ENCODE results near the gene NRARP. TPM values are rescaled to one million over a fixed set of nuclear protein-coding genes. Genes with fewer than 3 reads are reported as not detected.

The NRARP gene
- total and polyA plus RNA-seq, 2 experiments from 2014 or later, result 4.0 to 55.1 TPM

GRCh38 chr9:137251490-137252268 is 50.4 kb downstream of the NRARP start (continued):
- TF ChIP-seq ZNF462 (CRISPR knock-in tag; IDR thresholded peaks at IDR 0.05) (no peak), ZNF114 (CRISPR knock-in tag; IDR thresholded peaks at IDR 0.05) (no peak), EZH2phosphoT487 (IDR thresholded peaks at IDR 0.05; ENCODE audit: unreplicated experiment) (no peak), CREB1 (CRISPR knock-in tag; IDR thresholded peaks at IDR 0.05; ENCODE audit: low read depth) (no peak)

- Histone ChIP-seq H3K4me2 (no peak within 1 kb of the TSS), H4K20me1 (replicated peaks; ENCODE audit: insufficient read depth) (no peaks in the 10 kb centered on the region; the same call in 1 of the 2 replicates), H3K4me1 (ENCODE audit: insufficient read depth) (peaks cover 11% of the 10 kb centered on the region; the same call in 1 of the 2 replicates), H3K27me3 (ENCODE audit: insufficient read depth) (peaks cover 4% of the 10 kb centered on the region; the same call in 1 of the 2 replicates), H3K9me2 (ENCODE audit: insufficient read depth) (no peaks in the 10 kb centered on the region), H3K27ac (ENCODE audit: low read depth) (no peak within 1 kb of the TSS), H3F3A (replicated peaks; ENCODE audit: low read depth) (peaks cover 5% of the 10 kb centered on the region), H3K4me3 (no peak within 1 kb of the TSS), H3K79me2 (replicated peaks; ENCODE audit: insufficient read depth) (peaks cover 7% of the 10 kb centered on the region), H3K36me3 (ENCODE audit: insufficient read depth) (no peaks in the 10 kb centered on the region), H2AFZ (no peak within 1 kb of the TSS)
- no peaks in the 10 kb centered on the region for H3K36me3 Mint-ChIP-seq (ENCODE audit: low read depth)
- DNase-seq (ENCODE audit: low spot score) (no peak), ATAC-seq (no peak)
- H3K4me1 Mint-ChIP-seq, result peaks cover 11% of the 10 kb centered on the region
- H3K27ac Mint-ChIP-seq, result no peak within 1 kb of the TSS
- H3K27me3 Mint-ChIP-seq (ENCODE audit: insufficient read depth, low read depth, poor library complexity), result peaks cover 17% of the 10 kb centered on the region
- no peak within 1 kb of the TSS for H3K4me3 Mint-ChIP-seq
- H3K9me3 Mint-ChIP-seq, result no peaks in the 10 kb centered on the region
- TF ChIP-seq ZNF114 (CRISPR knock-in tag; IDR thresholded peaks at IDR 0.05) (no peak), POLR2AphosphoS5 (IDR thresholded peaks at IDR 0.05; ENCODE audit: low read depth) (no peak), ZNF331 (CRISPR knock-in tag; IDR thresholded peaks at IDR 0.05; ENCODE audit: low read depth) (no peak), EZH2phosphoT487 (IDR thresholded peaks at IDR 0.05; ENCODE audit: unreplicated experiment) (no peak), CREB1 (CRISPR knock-in tag; IDR thresholded peaks at IDR 0.05; ENCODE audit: low read depth) (no peak), ZNF462 (CRISPR knock-in tag; IDR thresholded peaks at IDR 0.05) (no peak), JUNB (IDR thresholded peaks at IDR 0.05; ENCODE audit: unreplicated experiment) (no peak), ETS1 (IDR thresholded peaks at IDR 0.05) (no peak)
Measured at GRCh38 chr9:137251194-137251461, 50.9 kb downstream of the NRARP start, which contains the start of gene STPG3. STPG3 (plus strand) TSS chr9:137251286; CDS start chr9:137251287, 1 bp downstream.
